GM20431 (cell line): ENCODE results near the gene TBC1D14.

Experiments used
- in situ Hi-C: fragments of 300-500 bp; cut with MseI, MboI; formaldehyde crosslinking; loops from one replicate; pipeline ENCODE4 v1.15.0; 2020; ENCODE audit warnings: low sequenced_read_pairs; ENCODE audit not compliant: unreplicated experiment

Gene TBC1D14

GRCh38 chr4:6989331-6989923 is 79.8 kb downstream of the TBC1D14 start:
- in situ Hi-C loops = no loop called here

- in situ Hi-C loops = no loop called here
These were observed 81.0 kb downstream of the TBC1D14 start for GRCh38 chr4:6990661-6991060.

- in situ Hi-C loops = no loop called here
These were observed 81.6 kb downstream of the TBC1D14 start for GRCh38 chr4:6991249-6991648.

GRCh38 chr4:6991771-6992557 is 82.3 kb downstream of the TBC1D14 start:
- in situ Hi-C loops = no loop called here

GRCh38 chr4:6992728-6993677 is 83.4 kb downstream of the TBC1D14 start:
- in situ Hi-C loops = no loop called here

- in situ Hi-C loops = no loop called here
These were observed 86.9 kb downstream of the TBC1D14 start for GRCh38 chr4:6996481-6996880.

GRCh38 chr4:6999172-7000086 is 89.8 kb downstream of the TBC1D14 start:
- in situ Hi-C loops = no loop called here

- in situ Hi-C loops = no loop called here
These were observed 91.0 kb downstream of the TBC1D14 start for GRCh38 chr4:7000421-7001176.

- in situ Hi-C loops = no loop called here
These were observed 91.6 kb downstream of the TBC1D14 start for GRCh38 chr4:7001271-7001670.

GRCh38 chr4:7002336-7002735 is 92.7 kb downstream of the TBC1D14 start:
- in situ Hi-C loops = no loop called here

GRCh38 chr4:7003176-7003878 is 93.7 kb downstream of the TBC1D14 start:
- in situ Hi-C loops = no loop called here

GRCh38 chr4:7003879-7004240 is 94.2 kb downstream of the TBC1D14 start:
- in situ Hi-C loops = no loop called here

GRCh38 chr4:7004331-7004730 is 94.7 kb downstream of the TBC1D14 start:
- in situ Hi-C loops = no loop called here

- in situ Hi-C loops = no loop called here
These were observed 95.9 kb downstream of the TBC1D14 start for GRCh38 chr4:7005571-7005970.

GRCh38 chr4:7006411-7006810 is 96.8 kb downstream of the TBC1D14 start:
- in situ Hi-C loops = no loop called here

- in situ Hi-C loops = no loop called here
These were observed 97.7 kb downstream of the TBC1D14 start for GRCh38 chr4:7007142-7007907.

GRCh38 chr4:7007944-7008343 is 98.3 kb downstream of the TBC1D14 start:
- in situ Hi-C loops = no loop called here

GRCh38 chr4:7009564-7009963 is 99.9 kb downstream of the TBC1D14 start:
- in situ Hi-C loops = no loop called here
